Bronchial epithelial cell (primary cell): ENCODE results near the gene MAGEA9B. TPM values are rescaled to one million over a fixed set of nuclear protein-coding genes. Genes with fewer than 3 reads are reported as not detected.
"Not testable (repeated sequence)": the region's sequence is repeated elsewhere in the genome, so short reads cannot be mapped to it uniquely, and the experiment has no call there.

Source experiments
- DNase-seq: peaks from one replicate; pipeline ENCODE4 v3.0.0-alpha.2; 2010; ENCODE audit warnings: low read depth
- FAIRE-seq: peaks from 2 replicates; lab custom pipeline; 2011; peaks lifted over from hg19 to GRCh38; lab: Jason Lieb, UNC
- H3K27me3 ChIP-seq: 2 replicates; pipeline ENCODE4 v1.5.1; 2011; ENCODE audit warnings: low read length; ENCODE audit not compliant: control insufficient read depth, insufficient read depth
- H3K36me3 ChIP-seq: 2 replicates; pipeline ENCODE4 v1.5.1; 2011; ENCODE audit warnings: low read length; ENCODE audit not compliant: control insufficient read depth, insufficient read depth
- H3K4me3 ChIP-seq: 2 replicates; pipeline ENCODE4 v1.5.1; 2011; ENCODE audit warnings: mild to moderate bottlenecking, low read depth, low read length, control low read depth
- total RNA-seq: library from RNA; depleted of rRNA; stranded (reverse); fragments of >200 nt; gene quantifications from 2 replicates; pipeline ENCODE4 v1.2.1, GENCODE V29; 2014
- TF ChIP-seq, protein P1 (sequence below): IDR thresholded peaks from 2 replicates; pipeline ENCODE4 v1.5.1; 2011; ENCODE audit warnings: mild to moderate bottlenecking, moderate library complexity, low read length, control low read depth, inconsistent platforms; ENCODE audit not compliant: insufficient read depth, severe bottlenecking

Gene MAGEA9B, protein sequence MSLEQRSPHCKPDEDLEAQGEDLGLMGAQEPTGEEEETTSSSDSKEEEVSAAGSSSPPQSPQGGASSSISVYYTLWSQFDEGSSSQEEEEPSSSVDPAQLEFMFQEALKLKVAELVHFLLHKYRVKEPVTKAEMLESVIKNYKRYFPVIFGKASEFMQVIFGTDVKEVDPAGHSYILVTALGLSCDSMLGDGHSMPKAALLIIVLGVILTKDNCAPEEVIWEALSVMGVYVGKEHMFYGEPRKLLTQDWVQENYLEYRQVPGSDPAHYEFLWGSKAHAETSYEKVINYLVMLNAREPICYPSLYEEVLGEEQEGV
- total RNA-seq, result not detected in 2 replicates

DNA sequence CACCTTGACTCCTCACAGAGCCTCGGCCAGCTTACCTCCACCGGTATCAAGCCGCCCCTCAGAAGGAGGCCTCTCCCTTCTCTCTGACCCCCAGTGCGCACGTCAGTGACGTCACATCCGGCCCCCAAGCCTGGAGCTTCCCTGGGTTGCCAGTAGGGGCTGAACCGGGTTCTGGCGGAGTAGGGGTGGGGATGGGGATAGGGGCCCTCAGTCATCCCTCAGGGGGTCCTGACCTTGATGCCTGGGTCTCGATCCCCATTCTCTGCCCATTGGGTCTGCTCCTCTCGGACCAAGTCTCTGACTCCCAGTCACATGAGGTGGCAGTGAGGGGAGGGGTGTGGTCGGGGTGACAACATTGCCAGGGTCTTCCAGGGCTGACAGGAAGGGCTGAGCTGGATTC lies at the start of gene MAGEA9B:
TSS of gene MAGEA9B (minus strand) at position 101 of the 400 bp plus-strand sequence. CDS start 4,280 bp downstream, outside the sequence.
- H3K36me3 ChIP-seq, H3K27me3 ChIP-seq, FAIRE-seq, H3K4me3 ChIP-seq, DNase-seq: not testable (repeated sequence)

DNA sequence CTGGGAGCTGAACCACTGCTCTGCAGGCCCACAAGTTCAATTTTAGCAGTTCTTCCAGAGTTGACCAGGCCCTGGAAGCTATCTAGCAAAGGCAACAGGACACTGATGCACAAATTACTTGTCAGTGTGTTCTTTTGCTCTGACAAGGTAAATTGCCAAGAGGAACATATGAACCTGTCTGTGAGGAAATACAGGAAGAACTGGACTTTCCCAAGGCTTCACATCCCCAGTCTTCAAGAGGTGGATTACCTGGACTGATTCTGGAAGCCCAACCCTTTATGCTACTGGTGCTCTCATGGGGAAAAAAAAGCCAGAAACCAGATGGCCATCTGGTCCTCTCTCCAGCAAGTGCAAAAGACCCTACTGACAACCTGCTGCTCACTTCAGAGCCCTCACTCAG lies 46.3 kb upstream of the MAGEA9B start:
- FAIRE-seq, result no peak
- no peak overlapping the region for H3K4me3 ChIP-seq
- TF ChIP-seq, protein P1, sequence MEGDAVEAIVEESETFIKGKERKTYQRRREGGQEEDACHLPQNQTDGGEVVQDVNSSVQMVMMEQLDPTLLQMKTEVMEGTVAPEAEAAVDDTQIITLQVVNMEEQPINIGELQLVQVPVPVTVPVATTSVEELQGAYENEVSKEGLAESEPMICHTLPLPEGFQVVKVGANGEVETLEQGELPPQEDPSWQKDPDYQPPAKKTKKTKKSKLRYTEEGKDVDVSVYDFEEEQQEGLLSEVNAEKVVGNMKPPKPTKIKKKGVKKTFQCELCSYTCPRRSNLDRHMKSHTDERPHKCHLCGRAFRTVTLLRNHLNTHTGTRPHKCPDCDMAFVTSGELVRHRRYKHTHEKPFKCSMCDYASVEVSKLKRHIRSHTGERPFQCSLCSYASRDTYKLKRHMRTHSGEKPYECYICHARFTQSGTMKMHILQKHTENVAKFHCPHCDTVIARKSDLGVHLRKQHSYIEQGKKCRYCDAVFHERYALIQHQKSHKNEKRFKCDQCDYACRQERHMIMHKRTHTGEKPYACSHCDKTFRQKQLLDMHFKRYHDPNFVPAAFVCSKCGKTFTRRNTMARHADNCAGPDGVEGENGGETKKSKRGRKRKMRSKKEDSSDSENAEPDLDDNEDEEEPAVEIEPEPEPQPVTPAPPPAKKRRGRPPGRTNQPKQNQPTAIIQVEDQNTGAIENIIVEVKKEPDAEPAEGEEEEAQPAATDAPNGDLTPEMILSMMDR, result no peak
- no peaks in the 10 kb centered on the region for H3K27me3 ChIP-seq
- DNase-seq, result no peak
- H3K36me3 ChIP-seq, result no peaks in the 10 kb centered on the region

DNA sequence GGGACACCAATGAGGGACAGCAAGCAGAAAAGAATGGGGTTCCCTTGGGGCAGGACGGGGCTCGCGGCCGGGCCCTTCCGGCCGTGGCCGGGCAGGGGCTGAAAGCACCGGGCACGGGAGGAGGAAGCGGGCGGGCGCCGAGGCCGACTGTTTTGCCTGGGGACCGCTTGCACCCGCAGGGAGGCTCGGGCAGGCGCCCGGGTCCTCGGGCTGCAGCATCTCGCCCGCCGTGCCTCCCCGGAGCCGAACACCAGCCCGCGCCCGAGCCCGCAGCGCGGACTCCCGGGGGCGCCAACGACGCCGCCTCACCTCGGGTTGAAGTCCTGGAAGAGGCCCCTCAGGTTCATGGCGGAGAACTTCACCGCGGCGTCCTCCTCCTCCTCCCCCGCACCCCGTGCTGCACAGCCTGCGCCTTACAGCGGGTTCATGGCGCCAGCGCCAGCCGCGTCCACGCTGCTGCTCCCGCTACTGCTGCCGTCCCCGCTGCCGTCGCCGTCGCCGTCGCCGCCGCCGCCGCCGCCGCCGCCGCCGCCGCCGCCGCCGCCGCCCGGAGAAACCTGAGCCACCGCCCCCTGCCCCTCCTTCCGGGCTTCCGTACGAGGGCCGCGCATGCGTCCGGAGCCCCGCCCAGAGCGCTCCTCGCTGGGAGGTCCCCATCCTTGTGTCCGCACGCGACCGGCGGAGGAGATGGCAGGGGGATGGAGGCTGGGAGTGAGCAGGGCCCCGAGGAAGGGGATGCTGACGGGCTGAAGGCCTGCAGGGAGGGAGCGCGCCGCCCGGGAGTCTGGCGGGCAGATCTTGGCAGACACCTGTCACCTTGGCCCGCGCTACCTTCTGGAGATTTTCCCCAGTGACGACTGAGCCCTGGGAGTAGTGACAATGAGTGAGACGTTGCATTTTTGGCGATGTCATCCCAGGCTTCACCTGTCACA lies 44.2 kb upstream of the MAGEA9B start, which contains the start of gene TMEM185A:
TSS of gene TMEM185A (minus strand) at position 559 of the 932 bp plus-strand sequence. CDS start at position 347, 212 bp downstream.
- Histone ChIP-seq H3K27me3 (no peaks in the 10 kb centered on the region), H3K36me3 (no peaks in the 10 kb centered on the region), H3K4me3 (peak within 1 kb of the TSS; percentile 60)
- TF ChIP-seq, protein P1, result no peak
- FAIRE-seq (no peak), DNase-seq (no peak)

DNA sequence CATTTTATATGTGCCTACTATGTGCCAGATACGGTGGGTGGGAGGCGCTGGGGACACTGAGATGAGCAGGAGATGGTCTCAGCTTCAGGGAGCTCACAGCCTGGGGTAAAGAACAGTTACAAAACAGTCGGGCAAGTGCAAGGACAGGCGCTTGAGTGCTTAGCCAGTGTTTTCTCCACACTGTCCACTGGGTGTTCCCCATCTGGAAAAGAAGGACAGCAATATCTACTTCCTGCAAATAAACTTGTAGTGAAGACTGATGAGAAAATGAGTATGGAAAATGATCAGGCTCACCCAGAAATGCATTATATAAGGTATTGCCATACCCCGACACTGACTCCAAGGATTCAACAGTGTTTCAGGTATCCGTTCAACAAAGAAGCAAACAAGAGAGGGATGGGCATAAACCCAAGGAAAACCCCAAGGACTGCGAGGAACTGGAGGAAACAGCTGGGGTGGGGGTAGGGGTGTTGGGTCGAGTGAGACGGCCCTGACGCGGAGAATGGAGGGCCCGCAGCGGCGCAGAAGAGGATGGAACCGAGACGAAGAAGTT lies 43.5 kb upstream of the MAGEA9B start:
- Histone ChIP-seq H3K36me3 (no peaks in the 10 kb centered on the region), H3K4me3 (peak overlapping the region; percentile 60), H3K27me3 (no peaks in the 10 kb centered on the region)
- TF ChIP-seq, protein P1, result peak; percentile 5
- FAIRE-seq (no peak), DNase-seq (peak; percentile 29)

DNA sequence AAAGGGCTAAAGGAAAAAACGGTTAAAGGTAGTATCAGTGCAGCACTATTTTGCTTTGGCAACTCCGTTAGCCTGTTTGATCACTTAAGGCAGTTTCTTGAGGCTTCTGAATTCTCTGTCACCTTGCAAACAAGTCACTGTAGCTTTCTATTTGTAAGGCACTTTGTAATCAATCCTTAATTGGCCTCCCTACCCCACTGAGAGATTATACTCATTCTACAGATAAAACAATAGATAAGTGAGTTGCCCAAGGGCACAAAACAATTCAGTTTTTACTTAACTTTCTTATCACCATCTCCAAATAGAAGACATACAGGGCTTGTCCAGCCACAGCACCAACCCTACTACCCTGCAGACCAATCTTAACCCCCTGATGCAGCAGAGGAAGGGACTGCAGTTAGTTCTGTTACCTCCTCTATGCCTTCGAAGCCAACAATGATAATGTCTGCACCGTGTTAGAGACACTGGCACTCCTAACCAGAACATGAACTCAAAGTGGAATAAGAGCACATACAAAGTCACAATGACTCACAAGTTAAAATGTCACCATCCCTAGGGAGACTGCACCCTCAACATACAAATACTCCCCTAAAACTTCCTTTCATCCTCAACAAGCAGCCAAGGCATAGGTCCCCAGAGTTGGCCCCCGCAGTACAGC lies 42.6 kb upstream of the MAGEA9B start:
- TF ChIP-seq, protein P1, result no peak
- Histone ChIP-seq H3K4me3 (no peak overlapping the region), H3K36me3 (no peaks in the 10 kb centered on the region), H3K27me3 (no peaks in the 10 kb centered on the region)
- no peak for DNase-seq
- FAIRE-seq, result no peak
